T-helper 2 cell treated with Interferon-gamma antibody and Interleukin-4, amounts not matched to agents 5 μg/mL and 100 μg/mL, for 36 hours (primary cell): Measurements from ENCODE around the gene MPP2.
"Not testable (repeated sequence)": the region's sequence is repeated elsewhere in the genome, so short reads cannot be mapped to it uniquely, and the experiment has no call there.

ENCODE experiments used
- DNase-seq: peaks from one replicate; pipeline ENCODE4 v3.0.0; 2021; ENCODE audit warnings: low spot score
- H3K27ac Mint-ChIP-seq: one replicate; pipeline ENCODE4 v1.8.0; 2021; ENCODE audit warnings: mild to moderate bottlenecking, mixed read lengths
- H3K27me3 Mint-ChIP-seq: one replicate; pipeline ENCODE4 v1.8.0; 2021; ENCODE audit warnings: low read depth, mixed read lengths
- H3K36me3 Mint-ChIP-seq: one replicate; pipeline ENCODE4 v1.8.0; 2021; ENCODE audit warnings: low read depth, mixed read lengths
- H3K4me1 Mint-ChIP-seq: one replicate; pipeline ENCODE4 v1.8.0; 2021; ENCODE audit warnings: low read depth, mixed read lengths
- H3K4me3 Mint-ChIP-seq: one replicate; pipeline ENCODE4 v1.8.0; 2022; ENCODE audit warnings: mild to moderate bottlenecking, moderate library complexity, mixed read lengths
- H3K9me3 Mint-ChIP-seq: one replicate; pipeline ENCODE4 v1.8.0; 2021; ENCODE audit warnings: mixed read lengths

MPP2 gene

DNA sequence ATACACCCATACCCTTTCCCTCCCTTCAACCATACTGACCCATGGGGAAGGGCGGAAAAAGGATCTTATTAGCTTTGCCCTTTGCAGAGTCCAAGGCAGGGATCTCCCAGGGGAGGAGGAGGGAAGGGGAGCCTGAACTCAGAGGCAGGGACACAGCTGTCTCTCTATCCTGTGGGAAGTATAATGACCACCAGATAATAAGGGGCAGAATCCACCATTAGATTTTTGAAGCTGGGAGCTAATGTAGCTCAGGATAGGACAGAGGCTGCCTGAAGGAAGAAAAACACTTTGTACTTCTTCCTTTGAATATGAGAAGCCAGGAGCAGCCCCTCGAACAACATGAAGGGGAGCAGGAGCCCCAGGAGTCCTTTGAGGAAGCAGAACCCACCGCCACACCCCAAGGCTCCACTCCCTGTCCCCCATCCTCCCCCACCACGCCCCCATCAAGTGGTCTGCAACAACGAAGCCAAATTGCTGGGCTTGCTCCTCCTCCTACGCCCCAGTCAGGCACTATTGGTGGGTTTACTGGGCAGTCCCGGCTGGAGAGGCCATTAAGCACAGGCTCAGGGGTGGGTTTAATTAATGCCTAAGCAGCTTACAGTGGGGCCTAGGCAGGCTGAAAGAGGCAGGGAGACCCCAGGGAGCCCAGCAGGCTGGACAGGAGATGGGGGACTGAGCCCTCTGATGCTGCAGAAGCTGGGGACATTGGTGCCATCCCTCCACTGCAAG, 5.3 kb downstream of the MPP2 start:
- peaks cover 6% of the 10 kb centered on the region for H3K4me1 Mint-ChIP-seq
- H3K9me3 Mint-ChIP-seq, result no peaks in the 10 kb centered on the region
- no peak overlapping the region for H3K4me3 Mint-ChIP-seq
- H3K27ac Mint-ChIP-seq, result no peak overlapping the region
- no peaks in the 10 kb centered on the region for H3K36me3 Mint-ChIP-seq
- no peak for DNase-seq
- peaks cover 61% of the 10 kb centered on the region for H3K27me3 Mint-ChIP-seq

DNA sequence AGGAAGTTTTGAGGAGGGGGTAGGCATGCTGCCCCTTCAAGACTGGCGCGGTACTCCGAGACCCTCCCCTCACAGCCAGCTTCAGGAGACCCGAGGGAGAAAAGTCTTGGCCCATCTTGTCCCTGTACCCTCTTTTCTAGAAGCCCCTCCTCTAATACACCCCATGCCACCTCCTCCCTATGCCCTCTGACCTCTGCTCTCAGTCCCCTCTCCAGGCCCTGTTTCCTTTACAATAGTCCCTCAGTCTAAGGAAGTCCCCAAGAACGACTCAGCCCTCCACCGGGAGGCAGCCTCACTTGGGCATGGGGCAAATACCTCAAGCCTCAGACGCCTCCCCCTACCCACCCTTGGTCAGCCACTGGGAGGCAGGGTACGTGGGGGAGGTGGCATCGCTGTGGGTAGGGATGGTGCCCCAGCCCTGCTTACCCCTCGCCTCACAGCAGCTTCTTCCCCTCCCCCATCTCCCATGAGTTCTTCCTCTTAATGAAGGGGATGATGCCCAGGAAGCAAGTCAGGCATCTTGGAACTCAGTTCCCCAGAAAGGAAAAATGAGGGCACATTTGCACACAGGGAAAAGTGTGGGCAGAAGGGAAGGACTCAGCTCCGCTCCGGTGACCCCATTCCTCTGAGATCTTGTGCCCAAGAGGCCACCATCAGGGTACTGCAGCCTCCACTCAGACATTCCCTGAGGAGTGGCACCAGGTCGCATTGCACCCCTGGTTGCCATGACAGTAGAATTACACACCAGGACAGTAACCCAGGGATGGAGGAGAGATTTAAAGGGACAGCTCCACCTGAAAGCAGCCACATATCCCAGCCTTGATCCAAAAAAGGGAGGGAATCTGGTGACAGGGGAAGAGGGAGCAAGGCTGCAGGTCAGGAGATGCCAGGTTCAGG, 6.2 kb downstream of the MPP2 start:
- DNase-seq, result no peak
- peaks cover 4% of the 10 kb centered on the region for H3K4me1 Mint-ChIP-seq
- H3K27ac Mint-ChIP-seq, result no peak overlapping the region
- no peaks in the 10 kb centered on the region for H3K9me3 Mint-ChIP-seq
- H3K27me3 Mint-ChIP-seq, result peaks cover 59% of the 10 kb centered on the region
- H3K4me3 Mint-ChIP-seq, result peak overlapping the region; percentile 83
- H3K36me3 Mint-ChIP-seq, result no peaks in the 10 kb centered on the region

DNA sequence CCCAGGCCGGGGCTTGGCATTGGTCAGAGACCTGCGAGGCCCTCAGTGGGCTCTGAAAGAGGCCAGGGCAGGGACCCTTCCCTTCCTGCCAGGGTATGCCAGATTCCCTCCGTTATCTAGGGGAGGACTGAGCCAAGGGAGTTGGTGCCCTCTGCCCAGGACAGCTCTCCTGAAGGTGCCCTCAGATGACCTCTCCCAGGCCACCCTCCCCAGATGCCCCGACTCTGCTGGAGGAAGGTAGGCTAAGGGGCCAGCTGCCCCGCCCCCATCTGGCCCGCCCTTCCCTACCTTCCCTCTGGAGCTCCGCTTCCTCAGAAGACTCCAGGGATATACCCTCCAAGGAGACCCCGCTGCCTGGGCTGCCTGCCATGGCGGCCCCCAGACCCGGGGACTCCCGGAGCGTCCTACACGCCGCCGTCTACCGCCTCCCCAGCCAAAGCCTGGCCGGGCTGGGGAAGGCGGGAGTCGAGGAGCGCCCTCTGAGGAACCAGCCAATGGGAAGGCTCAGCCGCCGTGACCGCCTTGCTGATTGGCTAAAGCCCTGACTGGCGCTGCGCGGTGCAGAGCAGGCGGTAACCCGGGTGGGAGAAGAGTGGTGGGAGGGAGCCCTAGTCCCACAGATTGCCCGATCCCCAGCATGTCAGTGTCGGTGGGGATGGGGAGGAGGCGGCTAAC, 7.0 kb downstream of the MPP2 start:
- no peaks in the 10 kb centered on the region for H3K9me3 Mint-ChIP-seq
- peak; percentile 81 for DNase-seq
- peak overlapping the region; percentile 83 for H3K4me3 Mint-ChIP-seq
- peaks cover 4% of the 10 kb centered on the region for H3K4me1 Mint-ChIP-seq
- H3K36me3 Mint-ChIP-seq, result no peaks in the 10 kb centered on the region
- H3K27ac Mint-ChIP-seq, result no peak overlapping the region
- H3K27me3 Mint-ChIP-seq, result peaks cover 51% of the 10 kb centered on the region

DNA sequence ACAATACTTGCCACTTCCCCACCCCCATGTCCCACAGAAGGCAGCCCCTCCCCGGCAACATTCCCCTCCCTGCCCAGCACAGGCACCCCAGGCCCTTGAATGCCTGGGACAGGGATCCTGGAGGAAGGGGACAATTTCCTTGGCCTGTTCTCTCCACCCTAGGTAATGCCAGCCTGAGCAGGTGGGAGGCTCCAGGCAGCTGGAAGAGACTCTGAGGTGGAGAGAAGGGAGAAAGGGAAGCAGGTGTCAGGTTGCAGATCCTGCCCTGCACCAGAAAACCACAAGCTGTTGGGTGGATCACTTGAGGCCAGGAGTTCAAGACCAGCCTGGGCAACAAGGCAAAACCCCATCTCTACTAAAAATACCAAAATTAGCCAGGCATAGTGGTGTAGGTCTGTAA, 8.9 kb downstream of the MPP2 start:
- H3K9me3 Mint-ChIP-seq, result no peaks in the 10 kb centered on the region
- H3K27ac Mint-ChIP-seq, result no peak overlapping the region
- H3K27me3 Mint-ChIP-seq, result peaks cover 37% of the 10 kb centered on the region
- H3K4me3 Mint-ChIP-seq, result no peak overlapping the region
- peaks cover 4% of the 10 kb centered on the region for H3K4me1 Mint-ChIP-seq
- H3K36me3 Mint-ChIP-seq, result no peaks in the 10 kb centered on the region
- DNase-seq, result no peak

DNA sequence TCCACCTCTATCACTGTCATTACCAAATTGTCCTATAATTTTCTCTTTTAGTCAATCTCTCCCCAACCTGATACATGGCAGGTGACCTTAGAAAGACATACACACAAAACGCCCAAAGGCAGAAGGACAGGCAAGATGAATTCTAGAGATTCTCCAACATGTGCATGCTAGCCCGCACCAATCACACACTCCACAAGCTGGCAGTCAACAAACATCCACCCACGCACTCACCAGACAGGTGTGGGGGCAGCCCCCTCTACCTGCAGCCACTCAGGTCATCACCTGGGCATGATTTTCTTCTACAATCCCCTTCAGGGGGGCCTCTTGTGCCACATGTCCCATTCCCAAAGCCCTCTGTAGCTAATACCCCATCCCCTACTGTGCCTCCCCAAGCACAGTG, 9.5 kb downstream of the MPP2 start:
- Mint-ChIP-seq H3K4me3 (no peak overlapping the region), H3K27ac (no peak overlapping the region), H3K36me3 (no peaks in the 10 kb centered on the region), H3K9me3 (no peaks in the 10 kb centered on the region), H3K27me3 (peaks cover 36% of the 10 kb centered on the region), H3K4me1 (peaks cover 4% of the 10 kb centered on the region)
- no peak for DNase-seq

DNA sequence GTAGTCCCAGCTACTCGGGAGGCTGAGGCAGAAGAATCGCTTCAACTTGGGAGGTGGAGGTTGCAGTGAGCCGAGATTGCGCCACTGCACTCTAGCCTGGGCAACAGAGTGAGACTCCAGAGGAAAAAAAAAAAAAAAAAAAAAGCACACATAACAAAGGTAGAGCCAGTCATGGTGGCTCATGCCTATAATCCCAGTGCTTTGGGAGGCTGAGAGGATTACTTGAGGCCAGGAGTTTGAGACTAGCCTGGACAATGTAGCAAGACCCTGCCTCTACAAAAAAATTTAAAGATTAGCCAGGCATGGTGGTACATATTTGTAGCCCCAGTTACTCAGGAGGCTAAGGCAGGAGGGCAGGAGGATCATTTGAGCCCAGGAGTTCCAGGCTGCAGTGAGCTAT, 12.8 kb downstream of the MPP2 start:
- not testable (repeated sequence) for H3K36me3 Mint-ChIP-seq, DNase-seq, H3K9me3 Mint-ChIP-seq, H3K27ac Mint-ChIP-seq, H3K4me3 Mint-ChIP-seq, H3K4me1 Mint-ChIP-seq
- peaks cover 23% of the 10 kb centered on the region for H3K27me3 Mint-ChIP-seq

DNA sequence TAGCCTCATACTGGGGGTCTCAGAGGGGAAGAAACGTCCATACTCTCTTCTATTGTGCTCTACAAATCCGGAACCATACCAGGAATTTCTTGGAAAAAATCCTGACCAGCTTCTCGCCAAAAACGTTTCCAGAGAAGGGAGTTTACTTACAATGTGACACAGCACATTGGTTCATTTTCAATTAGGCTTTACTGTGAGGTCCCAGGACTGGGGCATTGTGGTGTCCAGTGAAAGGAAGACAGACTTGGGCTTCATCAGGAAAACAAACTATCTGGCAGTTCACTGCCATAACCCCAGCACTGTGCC, 14.7 kb downstream of the MPP2 start:
- no peaks in the 10 kb centered on the region for H3K4me1 Mint-ChIP-seq
- no peaks in the 10 kb centered on the region for H3K9me3 Mint-ChIP-seq
- H3K36me3 Mint-ChIP-seq, result no peaks in the 10 kb centered on the region
- H3K27ac Mint-ChIP-seq, result no peak overlapping the region
- H3K27me3 Mint-ChIP-seq, result peaks cover 27% of the 10 kb centered on the region
- no peak for DNase-seq
- H3K4me3 Mint-ChIP-seq, result no peak overlapping the region

DNA sequence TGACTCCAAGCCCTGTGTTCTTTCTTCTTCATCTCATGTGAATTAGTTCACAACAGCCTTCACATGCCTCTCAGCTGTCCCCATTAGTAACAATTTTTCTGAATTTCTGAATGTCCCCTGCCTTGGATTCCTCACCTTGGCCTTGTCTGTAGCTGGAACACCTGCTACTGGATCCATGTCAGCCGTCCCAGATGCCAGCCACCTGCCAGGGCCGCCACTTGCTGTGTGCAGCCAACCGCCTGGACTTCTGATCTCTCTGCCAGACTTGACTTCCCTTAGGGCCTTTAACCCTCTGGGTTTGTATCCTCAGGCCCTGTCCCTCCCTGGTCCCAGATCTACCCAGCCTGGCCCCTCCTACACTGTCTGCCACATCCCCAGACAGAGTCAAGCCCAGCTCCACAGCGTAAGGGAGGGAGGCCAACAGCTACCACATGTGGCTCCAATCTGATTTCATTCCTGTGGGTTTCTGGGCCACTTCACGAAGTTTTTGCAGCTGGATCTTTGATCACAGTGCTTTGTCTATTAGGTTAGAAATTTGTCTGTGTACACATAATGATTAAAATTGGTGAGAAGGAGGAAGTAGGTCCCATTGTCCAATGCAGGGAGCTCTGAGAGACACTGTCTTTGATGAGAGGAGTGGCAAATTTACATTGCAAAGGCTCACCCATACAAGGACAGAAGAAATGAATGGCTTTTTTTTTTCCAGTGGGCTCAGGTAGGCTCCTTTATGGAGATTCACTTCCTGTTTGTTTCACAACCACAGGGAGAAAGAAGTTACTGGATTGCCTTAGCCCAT, 15.3 kb downstream of the MPP2 start:
- no peak overlapping the region for H3K4me3 Mint-ChIP-seq
- H3K27me3 Mint-ChIP-seq, result peaks cover 22% of the 10 kb centered on the region
- no peak overlapping the region for H3K27ac Mint-ChIP-seq
- no peaks in the 10 kb centered on the region for H3K9me3 Mint-ChIP-seq
- no peak for DNase-seq
- H3K36me3 Mint-ChIP-seq, result no peaks in the 10 kb centered on the region
- no peaks in the 10 kb centered on the region for H3K4me1 Mint-ChIP-seq

DNA sequence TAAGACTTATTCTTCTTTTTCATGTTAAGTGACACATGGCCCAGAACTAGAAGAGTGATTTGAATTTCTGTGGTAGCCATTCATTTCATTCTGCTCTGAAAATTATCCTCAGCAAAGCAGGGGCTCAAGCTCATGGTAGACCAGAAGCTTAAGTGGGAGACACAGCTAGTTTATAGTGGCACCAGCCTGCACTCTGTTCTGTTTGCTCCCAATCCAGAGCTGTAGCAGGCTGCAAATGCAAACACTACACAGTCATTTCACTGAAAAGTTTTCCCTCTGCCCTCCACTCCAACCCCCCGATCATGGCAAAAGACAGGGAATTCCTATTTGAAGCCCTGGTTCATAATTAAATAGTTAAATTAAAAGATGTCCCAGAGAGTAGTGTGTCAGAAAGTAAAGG, 17.1 kb downstream of the MPP2 start:
- Mint-ChIP-seq H3K27me3 (peaks cover 21% of the 10 kb centered on the region), H3K9me3 (no peaks in the 10 kb centered on the region), H3K27ac (no peak overlapping the region), H3K36me3 (no peaks in the 10 kb centered on the region), H3K4me3 (no peak overlapping the region), H3K4me1 (no peaks in the 10 kb centered on the region)
- DNase-seq, result no peak

DNA sequence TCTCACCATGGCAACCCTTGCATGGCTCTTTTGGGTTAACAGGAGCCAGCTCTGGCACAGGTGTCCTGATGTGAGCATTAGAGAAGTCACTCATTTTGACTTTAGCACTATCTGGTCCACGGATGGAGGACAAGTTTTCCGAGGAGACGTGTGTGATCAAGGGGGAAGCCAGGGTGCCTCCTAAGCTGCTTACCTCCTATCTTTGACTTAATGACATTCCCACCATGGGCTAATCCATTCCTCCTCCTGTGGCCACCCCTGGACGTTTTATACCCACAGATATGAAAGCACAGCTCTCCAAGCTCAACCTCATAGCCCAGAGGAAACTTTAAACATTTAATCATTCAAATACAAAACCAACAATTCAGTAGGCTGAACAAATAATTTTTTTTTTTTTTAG, 18.8 kb downstream of the MPP2 start:
- no peak for DNase-seq
- Mint-ChIP-seq H3K4me3 (no peak overlapping the region), H3K4me1 (no peaks in the 10 kb centered on the region), H3K9me3 (no peaks in the 10 kb centered on the region), H3K27ac (no peak overlapping the region), H3K36me3 (no peaks in the 10 kb centered on the region), H3K27me3 (peaks cover 25% of the 10 kb centered on the region)

DNA sequence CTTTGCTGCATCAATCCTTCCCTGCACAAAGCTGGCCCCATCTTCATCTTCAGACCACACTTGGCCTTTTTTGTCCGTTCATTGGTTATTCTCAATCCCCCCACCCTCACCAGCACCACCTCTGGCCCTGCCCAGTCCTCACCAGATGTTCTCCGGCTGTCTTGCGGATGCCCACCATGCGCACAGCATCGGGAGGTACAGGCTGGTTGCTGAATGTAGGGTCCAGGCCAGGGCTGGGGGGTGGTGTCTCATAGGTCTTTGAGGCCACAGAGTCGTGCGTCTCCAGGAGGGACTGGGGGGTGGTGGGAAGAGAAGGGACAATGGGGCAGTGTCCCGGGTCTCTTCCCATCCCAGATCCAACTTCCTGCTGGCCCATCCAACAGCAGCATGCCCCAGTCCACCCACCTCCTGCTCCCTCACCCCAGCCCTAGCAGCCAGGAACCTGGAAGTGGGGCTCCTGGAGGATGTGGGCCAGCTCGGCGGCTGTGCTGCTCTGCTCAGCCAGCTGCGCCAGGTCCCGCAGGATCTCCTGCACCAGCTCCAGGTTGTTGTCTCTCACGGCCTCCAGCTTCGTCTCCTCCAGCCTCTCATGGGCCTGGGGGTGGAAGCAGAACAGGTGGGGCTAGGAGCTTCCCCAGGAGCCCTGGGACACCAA, 24.4 kb downstream of the MPP2 start:
- DNase-seq, result no peak
- Mint-ChIP-seq H3K4me3 (no peak overlapping the region), H3K9me3 (no peaks in the 10 kb centered on the region), H3K27ac (no peak overlapping the region), H3K4me1 (peaks cover 2% of the 10 kb centered on the region), H3K36me3 (no peaks in the 10 kb centered on the region), H3K27me3 (peaks cover 18% of the 10 kb centered on the region)

DNA sequence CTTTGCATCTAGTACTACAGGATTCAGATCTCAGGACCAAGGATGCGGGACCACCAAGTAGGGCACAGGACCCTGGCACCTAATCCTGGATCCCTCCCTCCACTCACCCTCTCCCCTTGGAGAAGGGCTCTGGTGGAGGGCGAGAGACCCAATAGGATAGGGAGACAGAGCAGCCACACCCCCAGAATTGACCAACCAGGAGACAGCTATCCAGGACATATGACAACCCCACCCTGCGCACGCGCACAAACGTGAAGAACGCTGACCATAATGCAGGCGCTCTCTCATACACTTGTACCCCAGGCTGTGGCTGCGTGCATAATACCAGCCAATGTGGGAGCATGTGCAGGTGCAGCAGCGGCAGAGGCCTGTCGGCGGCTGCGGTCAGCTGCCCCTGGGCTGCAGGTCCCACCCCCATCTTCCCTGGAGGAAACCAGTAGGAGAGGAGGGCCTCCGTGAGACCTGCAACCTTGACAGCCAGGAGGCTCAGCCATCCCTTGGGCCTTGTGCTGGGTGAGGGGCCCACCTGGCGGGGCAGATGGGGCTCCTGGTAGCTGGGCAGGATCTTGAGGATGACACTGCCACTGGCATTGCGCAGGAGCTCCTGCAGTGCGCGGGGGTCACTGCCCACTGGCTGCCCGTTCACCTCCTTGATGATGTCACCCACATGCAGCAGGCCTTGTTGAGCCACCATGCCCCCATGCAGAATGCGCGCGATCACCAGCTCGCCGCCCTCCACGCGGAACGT, 25.4 kb downstream of the MPP2 start:
- Mint-ChIP-seq H3K4me1 (peaks cover 2% of the 10 kb centered on the region), H3K4me3 (no peak overlapping the region), H3K9me3 (no peaks in the 10 kb centered on the region), H3K27ac (no peak overlapping the region), H3K36me3 (no peaks in the 10 kb centered on the region), H3K27me3 (peaks cover 16% of the 10 kb centered on the region)
- DNase-seq, result no peak

DNA sequence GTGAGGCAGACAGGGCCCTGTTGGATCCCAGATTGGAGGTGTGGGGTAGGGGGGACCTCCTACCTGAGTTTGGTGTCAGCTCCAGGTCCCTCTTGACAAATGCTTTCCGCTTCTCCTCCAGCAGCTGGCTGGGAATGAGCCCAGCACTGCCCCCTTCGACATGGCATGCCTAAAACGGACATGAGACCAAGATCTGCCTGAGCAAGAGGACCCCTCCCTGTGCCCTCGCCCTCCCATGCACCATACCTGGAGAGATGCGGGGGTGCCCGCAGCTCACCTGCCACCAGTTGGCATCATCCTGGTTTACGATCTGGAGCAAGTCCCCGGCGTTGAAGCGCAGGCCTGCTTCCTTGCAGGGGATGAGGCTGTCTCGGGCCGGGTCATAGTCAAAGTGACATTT, 26.2 kb downstream of the MPP2 start:
- Mint-ChIP-seq H3K36me3 (no peaks in the 10 kb centered on the region), H3K9me3 (no peaks in the 10 kb centered on the region), H3K27me3 (peaks cover 10% of the 10 kb centered on the region), H3K4me1 (peaks cover 2% of the 10 kb centered on the region), H3K27ac (no peak overlapping the region), H3K4me3 (no peak overlapping the region)
- no peak for DNase-seq
